Suppressor macrophage (primary cell): ENCODE data around the gene XIRP2.
"Not testable (repeated sequence)": the region's sequence is repeated elsewhere in the genome, so short reads cannot be mapped to it uniquely, and the experiment has no call there.

Experiments used
- DNase-seq, 4 experiments: peaks; one replicate each; pipeline ENCODE4 v3.0.0-alpha.2; 2020 to 2022

XIRP2 gene

GRCh38 chr2:166944909-166945308 is 56.6 kb downstream of the XIRP2 start:
- DNase-seq, result no peak

GRCh38 chr2:166957686-166958085 is 69.4 kb downstream of the XIRP2 start:
- DNase-seq, result no peak

DNA sequence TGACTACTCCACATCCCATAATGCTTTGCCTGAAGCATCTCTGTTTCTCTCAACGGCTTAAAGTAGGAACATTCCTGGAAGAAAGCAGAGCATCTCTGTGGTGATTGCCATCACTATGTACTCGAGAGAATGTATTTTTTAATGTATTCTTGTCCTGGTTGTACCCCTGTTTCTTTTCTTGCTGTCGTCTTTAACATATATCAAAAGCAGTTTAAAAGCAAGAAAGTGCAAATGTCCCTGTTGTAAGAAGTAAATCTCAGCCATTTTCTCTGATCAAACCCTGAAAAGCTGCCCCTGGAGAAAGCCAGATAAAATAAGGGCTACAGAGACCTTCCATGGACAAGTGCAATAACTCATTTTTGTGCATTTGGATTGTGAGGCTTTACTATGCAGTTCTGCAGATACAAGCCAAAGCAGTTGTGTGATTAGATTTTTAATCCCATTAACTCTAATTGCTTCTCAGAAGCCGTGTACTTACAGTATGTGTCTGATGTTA is 70.8 kb downstream of the XIRP2 start:
- DNase-seq, result no peak

GRCh38 chr2:166959556-166959955 is 71.3 kb downstream of the XIRP2 start:
- no peak for DNase-seq

DNA sequence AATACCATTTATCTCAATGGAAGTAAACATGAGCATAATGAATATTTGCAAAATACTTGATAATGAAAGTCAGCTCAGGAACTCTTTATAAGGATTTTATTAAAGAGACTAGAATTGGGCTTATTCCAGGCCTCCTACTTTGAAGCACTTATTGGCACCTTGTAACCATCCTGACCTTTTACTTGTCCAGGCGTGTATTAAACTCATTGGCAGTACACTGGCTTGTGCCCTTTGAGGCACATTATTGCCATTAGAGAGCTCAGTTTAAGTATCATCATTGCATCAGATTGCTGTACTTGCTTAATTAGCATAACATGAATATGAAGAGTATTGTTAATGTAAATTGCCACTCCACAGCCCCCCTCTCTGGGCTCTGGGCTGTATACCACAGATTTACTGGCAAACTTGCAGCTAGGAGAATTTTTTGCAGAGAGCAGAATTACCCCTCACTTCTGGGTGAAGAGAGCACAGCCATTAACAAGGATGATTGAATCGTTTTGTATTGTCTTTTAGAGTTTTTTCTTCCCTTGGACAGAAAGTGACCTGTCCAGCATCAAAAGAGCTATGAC is 72.5 kb downstream of the XIRP2 start:
- DNase-seq, result no peak

GRCh38 chr2:166961933-166962332 is 73.7 kb downstream of the XIRP2 start:
- no peak for DNase-seq

- no peak for DNase-seq
Measured at GRCh38 chr2:166969486-166969885, 81.2 kb downstream of the XIRP2 start.

DNA sequence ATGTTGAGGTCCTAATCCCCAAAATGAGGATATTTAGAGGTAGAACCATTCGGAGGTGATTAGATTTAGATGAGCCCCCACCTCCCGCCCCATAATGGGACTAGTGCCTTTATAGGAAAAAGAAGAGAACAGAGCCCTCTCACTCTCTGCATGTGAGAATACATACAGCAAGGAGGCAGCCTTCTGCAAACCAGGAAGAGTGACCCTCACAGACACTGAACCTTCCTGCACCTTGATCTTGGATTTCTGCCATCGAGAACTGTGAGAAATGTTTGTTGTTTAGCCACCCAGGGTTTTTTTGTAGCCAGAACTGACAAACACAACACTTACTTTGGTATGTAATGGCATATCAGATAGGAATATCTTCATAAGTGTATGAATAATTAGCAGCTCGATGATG is 83.7 kb downstream of the XIRP2 start:
- no peak for DNase-seq

GRCh38 chr2:166972418-166972817 is 84.1 kb downstream of the XIRP2 start:
- no peak for DNase-seq

DNA sequence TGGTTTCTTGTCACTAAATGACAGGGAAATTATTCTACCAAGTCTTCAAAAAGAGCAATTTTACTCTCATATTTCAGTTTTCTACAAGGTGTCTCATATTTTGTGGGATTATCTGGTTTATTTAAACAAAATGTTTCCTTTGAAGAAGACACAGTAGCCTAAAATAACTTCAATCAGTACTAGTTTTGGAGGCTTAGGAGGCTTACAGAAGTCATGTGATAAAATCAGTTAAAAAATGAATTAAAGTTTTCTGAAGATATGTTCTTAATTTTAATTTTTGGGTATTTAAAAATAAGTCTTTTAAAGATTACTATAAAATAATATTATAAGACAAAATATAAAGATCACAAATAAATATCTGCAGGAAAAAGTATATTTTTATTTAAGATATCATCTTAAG is 95.9 kb downstream of the XIRP2 start:
- DNase-seq, result no peak

DNA sequence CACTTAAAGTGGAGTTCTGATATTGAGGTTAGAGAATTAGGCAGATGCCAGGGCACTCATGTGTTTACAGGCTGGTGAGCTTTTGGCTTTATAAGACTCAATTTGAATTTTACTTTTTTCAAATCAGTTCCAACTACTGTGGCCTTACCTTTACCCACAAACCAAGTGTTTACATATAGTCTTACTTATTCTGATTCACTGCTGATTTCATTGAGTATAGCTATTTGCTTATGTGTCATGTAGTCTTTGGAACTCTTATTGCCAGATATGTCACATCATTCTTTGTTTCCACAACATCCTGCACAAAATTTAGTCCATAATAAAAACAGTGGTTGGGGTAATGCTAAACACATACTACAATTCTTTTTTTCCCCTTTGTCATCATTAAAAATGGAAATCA is 96.5 kb downstream of the XIRP2 start:
- no peak for DNase-seq

GRCh38 chr2:166994588-166995336 is 106.5 kb downstream of the XIRP2 start:
- DNase-seq, result no peak

GRCh38 chr2:166996465-166996864 is 108.2 kb downstream of the XIRP2 start:
- no peak for DNase-seq

- no peak for DNase-seq
Measured at GRCh38 chr2:167001165-167001564, 112.9 kb downstream of the XIRP2 start.

DNA sequence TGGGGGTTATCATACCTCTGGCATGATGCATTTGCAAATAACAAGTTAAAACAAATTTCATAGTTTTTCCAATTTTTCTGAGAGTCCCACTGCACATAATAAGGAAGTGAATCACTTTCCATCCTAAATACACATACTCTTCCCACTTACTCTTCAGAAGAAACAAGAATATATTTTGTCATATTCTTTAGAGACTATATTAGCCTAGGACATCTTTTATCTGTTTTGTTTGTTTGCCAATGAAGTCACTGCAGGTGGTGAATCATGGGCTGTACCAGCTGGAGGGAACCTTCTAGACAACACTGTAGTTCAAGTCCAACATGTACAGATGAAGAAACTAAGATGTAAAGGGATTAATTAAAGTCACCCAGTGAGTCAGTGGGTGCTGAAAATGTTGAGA is 116.8 kb downstream of the XIRP2 start:
- DNase-seq, result no peak

- DNase-seq, result no peak
Measured at GRCh38 chr2:167013227-167013626, 124.9 kb downstream of the XIRP2 start.

- DNase-seq, result no peak
Measured at GRCh38 chr2:167015806-167016205, 127.5 kb downstream of the XIRP2 start.

DNA sequence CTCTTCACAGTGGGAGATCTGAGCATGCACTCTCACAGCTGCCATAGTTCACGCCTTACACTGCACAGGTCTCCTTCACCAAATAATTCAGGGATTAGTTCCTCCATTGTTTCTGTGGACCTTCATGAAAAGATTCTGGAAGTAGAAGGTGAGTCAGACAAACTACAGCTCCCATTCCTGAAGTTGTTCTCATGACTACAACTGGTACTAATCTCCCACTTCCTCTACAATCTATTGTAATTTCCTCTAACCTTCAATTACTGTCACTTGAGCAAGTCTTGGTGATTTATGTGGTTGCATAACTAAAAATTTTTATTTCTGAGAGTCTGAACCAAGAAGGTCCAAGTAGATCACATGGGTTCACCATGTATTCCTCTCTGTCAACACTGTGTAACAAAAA is 128.7 kb downstream of the XIRP2 start:
- DNase-seq, result no peak

DNA sequence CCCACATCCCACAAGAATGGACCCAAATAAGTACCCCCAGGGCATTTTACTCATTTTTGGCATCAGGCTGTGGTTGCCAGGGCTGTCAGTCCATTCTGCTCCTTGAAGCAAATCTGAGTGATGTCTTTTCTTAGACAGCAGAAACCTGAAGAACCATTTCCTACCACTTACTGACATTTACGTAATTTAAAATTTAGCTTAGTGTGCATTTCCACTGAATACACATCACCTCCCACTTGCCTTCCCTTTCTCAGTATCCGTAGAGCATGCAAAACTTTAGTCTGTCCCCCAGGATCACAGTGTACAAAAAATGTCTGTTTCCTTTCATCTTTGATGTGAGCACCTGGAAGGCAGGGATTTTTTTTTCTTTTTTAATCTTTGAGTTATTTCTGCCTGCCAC is 130.3 kb downstream of the XIRP2 start:
- DNase-seq, result no peak

GRCh38 chr2:167028503-167028902 is 140.2 kb downstream of the XIRP2 start:
- no peak for DNase-seq

- not testable (repeated sequence) for DNase-seq
Measured at GRCh38 chr2:167034976-167035375, 146.7 kb downstream of the XIRP2 start.

DNA sequence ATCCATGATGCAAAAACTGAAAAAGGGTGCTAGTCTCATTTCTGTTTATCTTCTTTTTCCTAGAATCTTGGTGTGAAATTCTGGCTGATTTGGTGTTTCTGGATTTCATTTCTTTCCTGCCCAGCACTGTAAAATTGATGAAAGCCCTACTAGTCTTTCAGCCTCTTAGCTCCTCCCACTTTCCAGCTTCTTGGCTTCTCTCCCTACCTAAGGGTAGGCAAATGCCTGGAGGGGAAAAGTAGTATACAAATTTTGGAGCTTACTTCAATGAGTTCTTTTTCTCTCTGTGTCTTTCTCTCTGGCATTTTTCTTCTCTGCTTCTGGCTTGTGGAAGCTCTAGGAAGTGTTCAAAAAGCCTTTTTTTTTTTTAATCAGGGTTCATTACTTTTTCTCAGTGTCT is 160.5 kb downstream of the XIRP2 start:
- no peak for DNase-seq

- DNase-seq, result no peak
Measured at GRCh38 chr2:167049659-167050058, 161.4 kb downstream of the XIRP2 start.

DNA sequence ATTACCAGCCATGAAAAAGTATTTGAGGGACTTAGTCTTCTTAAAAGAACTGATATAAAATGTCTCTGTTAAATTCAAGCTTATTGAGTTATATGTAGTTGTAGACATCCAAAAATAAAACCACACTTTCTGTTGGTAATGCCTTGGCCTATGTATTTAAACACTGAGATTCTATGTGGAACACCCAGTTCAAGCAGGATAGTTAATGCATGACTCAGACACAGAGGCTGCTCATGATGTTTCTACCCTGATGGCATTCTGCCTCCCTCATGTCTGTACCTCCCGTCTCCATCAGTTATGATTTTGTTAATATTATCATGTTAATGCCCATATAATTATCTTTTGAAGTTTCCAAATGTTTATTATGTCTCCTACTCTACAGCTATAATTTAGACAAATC is 164.5 kb downstream of the XIRP2 start:
- DNase-seq, result no peak

GRCh38 chr2:167054881-167055280 is 166.6 kb downstream of the XIRP2 start:
- no peak for DNase-seq
